Renal cortical epithelial cell (primary cell): ENCODE results near the gene POLR3A. TPM values are rescaled to one million over a fixed set of nuclear protein-coding genes. Genes with fewer than 3 reads are reported as not detected.
"Not testable (repeated sequence)": the region's sequence is repeated elsewhere in the genome, so short reads cannot be mapped to it uniquely, and the experiment has no call there.

ENCODE experiments used
- DNase-seq: peaks from one replicate; pipeline ENCODE4 v3.0.0-alpha.2; 2011; ENCODE audit warnings: low read depth
- total RNA-seq: library from RNA; depleted of rRNA; stranded (reverse); fragments of >200 nt; gene quantifications from 2 replicates; pipeline ENCODE4 v1.2.3, GENCODE V29; 2014

POLR3A gene
- total RNA-seq, 1 donor from 2014 or later, result 17.6 TPM

DNA sequence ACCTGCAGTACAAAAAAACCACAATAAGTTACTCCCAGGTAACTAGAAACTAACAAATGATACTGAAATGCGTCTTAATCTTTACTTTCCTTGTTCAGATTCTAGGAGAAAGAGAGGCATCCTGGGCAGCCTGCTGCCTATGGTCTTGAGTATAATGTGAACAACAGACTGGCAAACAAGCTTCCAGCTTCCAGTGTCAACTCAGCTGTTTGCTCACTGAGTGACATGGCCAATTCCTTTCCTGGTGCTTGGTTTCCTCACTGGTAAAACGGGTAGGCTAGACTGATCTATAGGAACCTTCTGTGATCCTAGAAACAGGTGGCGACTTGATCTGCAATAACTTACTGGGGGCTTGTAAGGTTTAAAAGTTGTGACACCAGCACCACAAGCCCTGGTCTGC, 10.1 kb downstream of the POLR3A start:
- no peak for DNase-seq

DNA sequence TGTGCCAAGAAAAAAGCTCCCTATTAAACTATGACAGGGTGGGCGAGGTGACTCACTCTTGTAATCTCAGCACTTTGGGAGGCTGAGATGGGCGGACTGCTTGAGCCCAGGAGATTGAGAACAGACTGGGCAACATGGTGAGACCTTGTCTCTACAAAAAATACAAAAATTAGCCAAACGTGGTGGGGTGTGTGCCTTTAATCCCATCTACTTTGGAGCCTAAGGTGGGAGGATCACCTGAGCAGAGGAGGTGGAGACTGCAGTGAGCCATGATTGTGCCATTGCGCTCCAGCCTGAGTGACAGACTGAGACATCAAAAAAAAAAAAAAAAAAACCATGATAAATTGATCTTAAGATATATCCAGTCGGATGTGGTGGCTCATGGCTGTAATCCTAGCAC, 11.5 kb downstream of the POLR3A start:
- DNase-seq, result no peak

DNA sequence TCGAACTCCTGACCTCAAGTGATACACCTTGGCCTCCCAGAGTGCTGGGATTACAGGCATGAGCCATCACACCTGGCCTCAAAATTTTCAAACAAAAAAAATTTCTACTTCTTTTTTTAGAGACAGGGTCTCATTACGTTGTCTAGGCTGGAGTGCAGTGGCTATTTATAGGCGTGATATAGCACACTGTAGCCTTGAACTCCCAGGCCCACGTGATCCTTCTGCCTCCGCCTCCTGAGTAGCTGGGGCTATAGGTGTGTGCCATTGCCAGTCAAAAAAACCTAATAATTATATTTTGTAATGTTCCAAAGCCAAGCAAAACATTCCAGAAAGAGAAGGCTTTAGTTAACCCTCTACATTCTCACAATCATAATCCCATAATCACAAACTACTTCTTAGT, 13.8 kb downstream of the POLR3A start:
- no peak for DNase-seq

DNA sequence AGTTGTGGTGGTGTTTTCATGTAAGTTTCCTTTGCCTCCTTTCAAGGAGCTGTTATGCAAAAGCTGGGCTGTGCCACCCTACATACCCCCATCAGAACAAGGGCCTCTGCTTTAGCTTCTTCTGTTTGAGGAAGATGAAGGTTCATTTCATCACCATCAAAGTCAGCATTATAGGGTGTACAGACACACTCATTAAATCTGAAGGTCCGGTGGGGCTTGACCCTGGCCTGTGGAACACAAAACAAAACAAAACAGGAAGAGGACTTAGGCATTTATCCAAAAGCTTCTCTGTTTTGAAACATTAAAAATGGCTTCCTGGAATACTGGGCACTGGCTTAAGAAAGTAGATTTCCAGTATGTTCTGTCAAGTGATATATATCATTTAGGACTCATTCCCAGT, 15.8 kb downstream of the POLR3A start:
- no peak for DNase-seq

DNA sequence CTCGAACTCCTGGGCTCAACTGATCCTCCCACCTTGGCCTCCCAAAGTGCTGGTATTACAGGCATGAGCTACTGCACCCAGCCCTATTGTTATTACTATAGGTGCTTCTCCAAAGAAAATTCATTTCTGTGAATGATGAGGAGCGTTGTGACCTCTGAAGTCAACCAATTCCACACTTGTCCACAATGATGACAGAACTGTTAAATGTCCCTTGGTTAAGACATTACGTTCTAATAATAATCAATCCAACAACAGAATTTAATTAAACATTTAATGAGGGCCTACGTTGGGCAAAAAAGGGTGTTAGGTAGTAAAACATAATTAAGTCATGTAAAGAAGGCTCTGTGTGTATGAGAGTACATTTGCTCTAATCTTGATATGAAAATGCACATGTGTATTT, 18.2 kb downstream of the POLR3A start:
- DNase-seq, result no peak

DNA sequence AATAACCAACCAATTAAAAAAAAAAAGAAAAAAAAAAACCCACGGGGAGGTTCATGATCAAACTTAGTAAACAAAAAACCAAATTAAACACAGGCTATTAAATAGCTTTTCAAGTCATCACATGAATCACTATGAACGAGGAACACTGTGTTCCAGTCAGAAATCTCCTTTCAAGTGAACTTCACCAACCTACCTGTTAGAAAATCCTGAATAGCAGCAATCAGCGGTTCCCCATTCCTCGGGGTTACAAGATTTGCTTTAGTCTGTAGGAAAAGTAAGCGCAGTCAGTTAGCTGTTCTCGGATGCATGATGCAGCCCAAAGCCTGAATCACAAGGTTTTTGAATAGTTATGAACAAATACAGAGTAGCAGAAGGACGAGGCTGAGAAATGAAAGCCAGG, 19.0 kb downstream of the POLR3A start:
- no peak for DNase-seq

DNA sequence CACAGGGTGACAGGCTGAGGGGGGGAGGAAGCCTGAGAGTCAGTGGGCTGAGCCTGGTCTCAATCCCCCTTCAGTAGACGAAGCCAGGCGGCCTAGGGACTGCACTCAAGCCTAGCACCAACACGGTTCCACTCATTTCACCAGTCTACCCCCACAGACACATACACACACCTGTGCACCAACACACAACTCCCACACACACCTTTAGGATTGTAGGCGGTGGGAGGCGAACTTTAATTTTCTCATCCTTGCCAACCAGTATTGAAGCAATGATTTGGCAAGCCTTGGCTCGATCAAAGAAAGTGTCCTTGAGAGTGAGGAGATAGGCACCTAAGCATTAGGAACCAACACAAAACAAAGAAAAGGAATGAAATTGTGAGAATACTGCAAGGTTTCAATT, 19.7 kb downstream of the POLR3A start:
- DNase-seq, result no peak

DNA sequence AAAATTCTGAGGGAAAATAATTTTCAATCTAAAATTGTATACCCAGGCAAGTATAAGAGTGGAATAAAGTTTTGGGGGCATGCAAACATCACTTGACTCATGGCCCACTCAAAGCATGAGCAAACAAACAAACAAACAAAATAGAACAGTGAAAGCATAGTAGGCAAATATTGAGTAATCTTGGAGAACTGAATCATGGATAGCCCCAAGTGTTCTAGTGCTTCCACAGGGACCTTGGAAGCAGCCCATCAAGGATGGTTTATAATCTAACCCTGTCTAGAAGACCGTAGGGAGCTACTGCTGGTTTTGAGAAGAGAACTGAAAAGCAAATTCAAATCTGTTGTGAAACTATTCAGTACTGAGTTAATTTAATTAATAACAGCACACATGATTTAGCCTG, 22.1 kb downstream of the POLR3A start:
- DNase-seq, result no peak

DNA sequence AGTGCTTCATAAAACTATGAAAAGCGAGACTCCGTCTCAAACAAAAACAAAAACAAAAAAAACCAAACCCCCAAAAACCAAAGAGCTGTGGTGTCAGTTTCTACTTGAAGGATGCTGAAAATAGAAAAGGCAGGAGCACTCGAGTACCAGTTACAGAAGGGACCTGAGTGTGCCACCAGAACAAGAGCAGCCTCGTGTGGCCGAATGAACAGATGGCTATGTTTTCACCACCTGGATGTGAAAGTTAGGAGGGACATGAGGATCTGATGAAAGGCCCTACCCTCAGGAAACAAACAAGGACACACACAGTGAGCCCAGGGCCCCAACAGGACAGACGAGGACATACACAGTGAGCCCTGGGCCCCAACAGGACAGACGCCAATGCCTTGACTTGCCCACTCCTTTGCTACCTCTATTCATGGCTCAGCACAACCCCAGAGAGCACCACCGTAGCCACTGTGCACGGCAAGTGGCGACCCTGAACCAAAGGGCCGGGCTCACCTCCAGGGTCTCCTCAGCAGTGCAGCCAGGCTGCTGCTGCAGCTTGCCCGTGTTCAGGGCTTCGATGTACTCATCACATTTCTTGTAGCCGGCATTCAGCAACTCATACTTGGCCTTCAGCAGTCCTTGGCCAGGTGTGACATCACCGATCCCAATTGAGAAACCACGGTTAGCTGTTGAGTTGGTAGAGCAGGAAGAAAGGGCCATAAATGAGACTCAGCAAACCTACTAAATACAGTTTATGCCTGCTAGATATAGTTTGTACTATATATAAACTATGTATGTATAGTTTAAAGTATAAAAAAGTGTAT, 24.9 kb downstream of the POLR3A start:
- DNase-seq, result no peak

DNA sequence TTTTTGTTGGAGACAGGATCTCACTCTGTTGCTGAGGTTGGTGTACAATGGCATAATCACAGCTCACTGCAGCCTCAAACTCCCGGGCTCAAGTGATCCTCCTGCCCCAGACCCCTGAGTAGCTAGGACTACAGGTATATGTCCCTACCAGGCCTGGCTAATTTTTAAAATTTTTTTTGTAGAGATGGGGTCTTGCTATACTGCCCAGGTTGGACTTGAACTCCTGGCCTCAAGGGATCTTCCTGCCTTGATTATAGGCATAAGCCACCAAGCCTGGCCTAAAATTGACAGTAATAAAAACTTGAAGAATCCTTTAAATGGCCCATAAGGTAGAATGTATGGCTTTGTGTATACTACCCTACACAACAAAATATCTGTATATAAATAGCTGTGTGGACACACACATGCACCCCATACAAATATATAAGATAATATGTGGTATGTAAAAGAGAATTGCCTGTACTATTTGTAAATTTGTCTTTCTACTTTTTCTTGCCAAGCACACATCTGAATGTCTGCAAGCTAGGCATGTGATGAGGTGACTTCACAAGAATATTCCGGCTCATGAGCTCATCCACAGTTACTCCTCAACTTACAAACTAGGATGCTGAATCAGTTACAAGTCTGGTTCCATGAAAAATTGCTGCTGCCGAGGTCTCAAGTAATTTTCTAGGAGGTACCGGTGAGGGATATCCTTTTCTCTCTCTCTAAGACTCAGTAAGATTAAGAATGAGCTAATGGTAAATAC, 26.6 kb downstream of the POLR3A start:
- DNase-seq, result no peak

DNA sequence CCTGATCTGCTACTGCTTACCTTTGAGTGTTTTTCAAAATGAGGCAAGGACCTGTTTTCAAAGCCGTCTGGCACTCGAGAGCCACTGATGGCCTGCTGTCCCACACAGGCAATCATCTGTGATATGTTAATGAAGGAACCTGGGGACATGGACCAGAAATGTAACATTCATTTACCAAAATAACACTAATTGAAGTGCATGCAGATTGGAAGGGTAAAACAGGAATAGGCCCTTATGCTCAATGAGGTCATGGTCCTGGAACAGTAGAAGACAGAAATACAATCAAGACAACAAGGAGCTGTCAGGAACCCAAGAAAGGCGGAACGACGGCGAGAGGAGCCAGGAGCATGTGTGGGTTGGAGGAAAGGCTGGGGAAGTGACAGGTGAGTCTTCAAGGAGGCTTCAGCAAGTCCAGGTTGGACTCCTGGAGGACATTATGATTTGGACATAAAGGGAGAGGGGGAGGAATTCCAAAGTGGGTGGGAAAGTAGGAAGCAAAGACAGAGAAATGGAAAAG, 28.3 kb downstream of the POLR3A start:
- no peak for DNase-seq

DNA sequence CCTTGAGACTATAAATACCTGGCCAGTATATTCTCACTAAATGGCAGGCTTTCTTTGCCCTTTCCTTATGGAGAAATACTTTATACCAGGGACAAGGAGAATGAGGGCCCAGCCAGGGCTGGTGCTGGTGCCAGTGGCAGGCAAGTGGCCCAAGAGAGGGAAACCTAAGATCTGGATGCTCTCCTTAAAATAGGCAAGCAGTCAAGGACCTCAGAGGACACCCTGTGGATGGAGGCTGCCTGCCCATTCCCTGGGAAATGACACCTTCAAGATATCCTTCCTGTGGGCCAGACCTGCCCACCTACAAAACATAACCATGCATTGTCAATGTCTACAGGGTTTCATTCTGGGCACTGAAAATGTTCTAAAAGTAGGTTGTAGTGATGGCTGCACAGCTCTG, 29.1 kb downstream of the POLR3A start:
- no peak for DNase-seq

DNA sequence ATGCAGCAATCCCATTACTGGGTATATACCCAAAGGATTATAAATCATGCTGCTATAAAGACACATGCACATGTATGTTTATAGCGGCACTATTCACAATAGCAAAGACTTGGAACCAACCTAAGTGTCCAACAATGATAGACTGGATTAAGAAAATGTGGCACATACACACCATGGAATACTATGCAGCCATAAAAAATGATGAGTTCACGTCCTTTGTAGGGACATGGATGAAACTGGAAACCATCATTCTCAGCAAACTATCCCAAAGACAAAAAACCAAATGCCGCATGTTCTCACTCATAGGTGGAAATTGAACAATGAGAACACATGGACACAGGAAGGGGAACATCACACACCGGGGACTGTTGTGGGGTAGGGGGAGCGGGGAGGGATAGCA, 30.5 kb downstream of the POLR3A start:
- not testable (repeated sequence) for DNase-seq

DNA sequence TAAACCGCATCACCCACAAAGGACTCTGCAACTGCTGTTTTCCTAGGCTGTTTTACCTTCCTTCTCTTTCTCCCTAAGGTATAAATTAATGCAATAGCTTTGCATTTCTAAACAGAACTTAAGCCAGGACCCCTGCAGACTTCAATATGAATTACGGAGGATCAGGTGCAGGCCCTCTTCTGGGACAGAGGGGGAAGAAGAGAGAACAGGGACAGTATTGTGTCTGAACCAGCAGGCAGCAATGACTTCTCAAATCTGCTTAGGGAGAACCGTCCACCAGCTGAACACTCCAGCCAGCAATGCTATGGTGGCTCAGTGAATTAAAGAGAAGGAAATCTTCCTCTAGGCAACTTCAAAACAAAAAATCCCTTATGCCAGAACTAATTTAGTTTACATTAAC, 35.7 kb downstream of the POLR3A start:
- DNase-seq, result no peak

DNA sequence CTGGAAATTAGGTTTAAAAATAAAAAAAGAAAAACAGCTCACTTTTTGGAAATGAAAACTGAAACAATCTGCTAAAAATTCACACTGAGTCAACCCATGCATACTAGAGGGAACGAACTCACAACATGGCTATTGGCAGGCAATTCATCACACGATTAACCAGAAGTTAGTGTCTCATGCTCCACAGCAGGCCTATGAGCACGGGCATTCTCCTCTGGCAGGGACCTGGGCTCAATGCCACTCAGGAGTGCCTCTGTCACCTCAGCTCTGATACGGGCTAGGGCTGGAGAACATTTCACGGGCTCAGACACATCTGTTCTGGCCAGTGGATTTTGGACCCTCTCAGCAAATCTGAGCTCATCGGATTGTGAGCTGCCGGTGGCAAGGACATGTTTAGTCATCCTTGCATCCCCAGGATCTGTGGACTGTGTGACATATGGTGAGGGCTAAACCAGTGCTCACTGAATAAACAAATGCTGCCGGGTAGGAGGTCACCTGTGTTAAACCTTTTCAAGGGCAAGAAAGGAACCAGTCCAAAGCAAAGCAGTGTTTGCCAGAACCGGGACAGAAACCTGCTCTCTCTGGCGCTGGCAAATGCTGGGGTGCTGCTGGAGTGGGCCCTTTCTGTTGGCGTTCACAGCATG, 40.1 kb downstream of the POLR3A start:
- no peak for DNase-seq

DNA sequence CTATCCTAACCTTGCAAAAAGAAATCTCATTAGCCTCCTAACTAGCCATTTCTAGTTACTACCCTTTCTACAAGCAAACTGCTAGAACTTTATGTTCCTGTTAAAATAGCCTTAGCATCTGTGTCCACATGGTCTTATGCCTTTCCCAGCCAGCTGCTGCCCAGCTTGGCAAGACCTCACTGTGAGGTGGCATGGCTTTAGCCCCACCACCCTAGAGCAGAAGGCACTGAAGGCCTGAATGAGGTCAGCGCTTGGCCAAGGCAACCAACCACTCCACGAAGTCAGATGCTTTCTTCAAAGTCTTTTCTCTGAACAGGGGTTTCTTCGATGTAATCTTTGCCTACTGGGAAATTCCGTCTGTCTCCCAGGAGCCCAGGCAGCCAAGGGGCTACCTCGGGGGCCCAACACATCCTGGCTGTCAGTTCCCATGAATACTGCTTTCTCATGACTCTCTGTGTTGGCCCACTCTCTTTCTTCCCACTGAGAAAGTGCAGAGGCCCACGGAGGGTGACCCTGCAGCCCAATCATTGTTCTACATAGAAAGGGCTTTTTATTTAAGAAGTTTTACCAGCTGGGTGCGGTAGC, 41.6 kb downstream of the POLR3A start:
- no peak for DNase-seq

DNA sequence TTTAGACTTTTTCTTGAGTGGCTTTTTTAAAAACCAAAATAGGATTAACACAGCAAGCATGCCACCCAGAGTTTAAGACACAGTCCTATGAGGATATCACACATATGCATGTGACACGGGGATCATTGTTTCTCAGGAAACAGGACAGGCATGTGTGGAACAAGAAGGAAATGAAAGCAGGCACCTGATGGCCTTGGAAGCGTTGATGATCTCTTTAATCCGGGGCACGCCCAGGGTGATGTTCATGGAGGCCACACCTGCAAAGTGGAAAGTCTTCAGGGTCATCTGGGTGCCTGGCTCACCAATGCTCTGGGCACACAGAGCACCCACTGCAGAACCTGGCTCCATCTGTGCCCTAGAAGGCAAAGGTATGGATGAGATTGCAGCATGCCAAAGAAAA, 44.3 kb downstream of the POLR3A start:
- no peak for DNase-seq

DNA sequence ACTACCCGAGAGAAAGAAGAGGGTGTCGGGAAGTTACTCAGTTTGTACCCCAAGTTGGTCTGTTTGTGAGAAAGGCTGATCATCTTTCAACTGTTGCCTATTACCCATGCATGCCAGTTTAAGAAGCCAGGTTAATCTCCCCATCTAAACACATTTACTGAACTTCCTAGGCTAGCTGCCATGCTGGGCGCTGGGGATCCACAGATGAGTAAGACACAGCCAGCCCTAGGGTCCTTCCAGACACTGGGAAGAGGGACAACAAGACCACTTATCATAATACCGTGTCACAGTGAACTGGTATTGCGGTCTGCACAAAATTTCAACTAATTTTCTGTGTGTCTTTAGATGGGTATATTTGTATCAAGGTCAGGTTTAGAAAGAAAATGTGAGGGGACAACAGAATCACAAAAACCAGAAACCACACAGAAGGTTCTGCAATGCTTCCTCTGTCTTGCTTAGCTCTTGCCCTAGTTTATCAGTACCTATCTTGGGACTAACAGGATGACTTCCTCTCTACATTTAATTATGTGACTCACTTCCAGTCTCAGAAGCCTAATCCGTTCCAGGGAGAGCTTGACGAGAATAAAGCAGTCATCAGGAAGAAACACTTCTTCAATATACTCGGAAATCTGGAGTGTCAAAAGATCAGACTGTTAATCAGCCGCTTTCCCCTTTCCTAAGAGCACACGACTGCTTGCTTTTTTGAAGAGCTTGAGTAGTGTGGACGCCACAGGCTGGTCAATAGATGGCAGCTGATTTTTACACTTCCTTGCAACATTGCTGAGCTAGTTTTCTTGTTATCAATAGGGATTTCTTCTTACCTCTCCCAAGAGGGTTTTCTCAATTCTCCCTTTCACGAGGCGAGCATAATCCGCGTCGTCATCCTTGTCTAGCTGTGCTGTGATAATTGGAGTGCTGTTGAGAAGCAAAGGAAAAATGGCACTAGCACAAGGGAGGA, 45.7 kb downstream of the POLR3A start:
- DNase-seq, result peak; percentile 31

DNA sequence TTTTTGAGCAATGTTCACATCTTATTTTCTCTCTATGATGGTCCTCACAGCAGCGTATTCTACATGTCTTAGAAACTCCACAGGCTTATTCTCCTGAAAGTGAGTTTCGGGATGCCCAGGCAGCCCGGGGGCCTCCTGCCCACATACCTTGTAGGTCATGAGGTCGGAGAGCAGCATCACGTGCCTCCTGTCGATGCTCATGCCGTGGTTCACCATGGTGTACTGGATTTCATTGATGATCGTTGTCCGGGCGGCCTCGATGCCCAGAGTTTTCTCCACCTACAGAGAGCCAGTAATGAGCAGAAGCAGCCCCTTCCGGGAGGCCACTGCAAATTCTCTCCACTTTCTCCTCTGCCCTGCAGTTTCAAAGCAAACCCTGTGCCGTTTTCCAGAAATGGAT, 48.0 kb downstream of the POLR3A start:
- DNase-seq, result no peak

DNA sequence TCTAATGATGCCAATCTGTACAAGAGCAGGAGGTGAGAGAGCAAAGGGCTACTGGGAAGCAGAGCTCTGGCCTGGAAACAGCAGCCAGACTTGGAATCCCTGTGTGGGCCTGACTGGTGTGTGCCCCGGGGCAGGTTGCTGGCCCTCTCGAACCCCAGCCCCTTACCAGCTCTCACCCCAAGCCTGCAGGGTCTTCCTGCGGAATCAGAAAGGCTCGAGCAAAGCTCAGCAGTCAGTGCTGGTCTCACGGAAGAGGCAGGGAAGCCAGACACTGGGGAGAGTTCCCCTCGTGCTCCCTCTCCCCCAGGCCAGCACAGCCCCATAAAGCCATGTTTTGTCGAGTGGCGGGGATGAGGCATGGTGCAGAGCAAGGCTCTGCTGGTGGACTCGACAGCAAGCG, 50.1 kb downstream of the POLR3A start:
- DNase-seq, result no peak

DNA sequence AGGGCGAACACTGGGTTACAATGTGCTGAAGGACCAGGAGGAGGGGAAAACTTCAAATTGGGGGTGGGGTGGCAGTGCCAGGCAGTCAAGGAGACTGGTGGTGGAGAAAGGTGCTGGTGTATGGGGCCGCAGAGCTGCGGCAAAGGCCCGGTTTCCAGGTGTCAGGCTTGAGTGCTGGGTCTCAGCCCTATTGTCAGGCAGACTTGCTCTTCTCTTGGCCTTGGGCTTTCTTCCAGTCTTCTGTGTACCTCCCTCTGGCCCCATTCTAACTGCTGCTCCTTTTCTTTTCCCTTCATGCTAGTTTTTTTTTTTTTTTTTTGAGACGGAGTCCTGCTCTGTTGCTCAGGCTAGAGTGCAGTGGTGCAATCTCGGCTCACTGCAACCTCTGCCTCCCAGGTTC, 51.0 kb downstream of the POLR3A start:
- no peak for DNase-seq
